Dendritic cell treated with granulocyte-macrophage colony-stimulating factor and Interleukin-4, amounts not matched to agents 40 ng/mL and 50 ng/mL, for 4 days (primary cell): ENCODE measurements around the gene XPO5.

Experiments
- H3K27ac Mint-ChIP-seq: one replicate; pipeline ENCODE4 v1.8.0; 2022; ENCODE audit warnings: mild to moderate bottlenecking, mixed read lengths
- H3K27me3 Mint-ChIP-seq: one replicate; pipeline ENCODE4 v1.8.0; 2022; ENCODE audit warnings: mild to moderate bottlenecking, mixed read lengths
- H3K36me3 Mint-ChIP-seq: one replicate; pipeline ENCODE4 v1.8.0; 2022; ENCODE audit warnings: low read depth, mixed read lengths
- H3K4me1 Mint-ChIP-seq: one replicate; pipeline ENCODE4 v1.8.0; 2022; ENCODE audit warnings: low read depth, mixed read lengths
- H3K4me3 Mint-ChIP-seq: one replicate; pipeline ENCODE4 v1.8.0; 2022; ENCODE audit warnings: mild to moderate bottlenecking, moderate library complexity, mixed read lengths
- H3K9me3 Mint-ChIP-seq: one replicate; pipeline ENCODE4 v1.8.0; 2022; ENCODE audit warnings: mixed read lengths
- intact Hi-C: fragments of 100-400 bp; cut with micrococcal nuclease; formaldehyde crosslinking; loops from one replicate; pipeline ENCODE4 v1.15.0; 2022

Gene XPO5

GRCh38 chr6:43494321-43494720, 81.5 kb downstream of the XPO5 start:
- no peaks in the 10 kb centered on the region for H3K27me3 Mint-ChIP-seq

GRCh38 chr6:43493833-43494232, 82.0 kb downstream of the XPO5 start:
- no peaks in the 10 kb centered on the region for H3K27me3 Mint-ChIP-seq
- H3K9me3 Mint-ChIP-seq = no peaks in the 10 kb centered on the region
- intact Hi-C loops = loop anchor here (10.0 kb wide), 1 partner anchor 139 kb away; no protein-coding TSS in a partner anchor
- H3K4me1 Mint-ChIP-seq = peaks cover 32% of the 10 kb centered on the region
- no peak overlapping the region for H3K27ac Mint-ChIP-seq
- H3K36me3 Mint-ChIP-seq = peaks cover 44% of the 10 kb centered on the region
- no peak overlapping the region for H3K4me3 Mint-ChIP-seq

More at GRCh38 chr6:43494321-43494720, 81.5 kb downstream of the XPO5 start:
- H3K36me3 Mint-ChIP-seq = peaks cover 48% of the 10 kb centered on the region
- H3K27ac Mint-ChIP-seq = no peak overlapping the region
- intact Hi-C loops = loop anchor here (10.0 kb wide), 1 partner anchor 140 kb away; no protein-coding TSS in a partner anchor
- no peak overlapping the region for H3K4me3 Mint-ChIP-seq
- H3K4me1 Mint-ChIP-seq = peaks cover 31% of the 10 kb centered on the region
- H3K9me3 Mint-ChIP-seq = no peaks in the 10 kb centered on the region

GRCh38 chr6:43493230-43493629, 82.6 kb downstream of the XPO5 start:
- no peak overlapping the region for H3K27ac Mint-ChIP-seq
- H3K27me3 Mint-ChIP-seq = no peaks in the 10 kb centered on the region
- peaks cover 38% of the 10 kb centered on the region for H3K4me1 Mint-ChIP-seq
- H3K9me3 Mint-ChIP-seq = no peaks in the 10 kb centered on the region
- H3K36me3 Mint-ChIP-seq = peaks cover 40% of the 10 kb centered on the region
- intact Hi-C loops = loop anchor here (10.0 kb wide), 1 partner anchor 138 kb away; no protein-coding TSS in a partner anchor
- no peak overlapping the region for H3K4me3 Mint-ChIP-seq

- H3K9me3 Mint-ChIP-seq = no peaks in the 10 kb centered on the region
- intact Hi-C loops = loop anchor here (10.0 kb wide), 1 partner anchor 138 kb away; no protein-coding TSS in a partner anchor
- no peak overlapping the region for H3K4me3 Mint-ChIP-seq
- no peak overlapping the region for H3K27ac Mint-ChIP-seq
- H3K27me3 Mint-ChIP-seq = no peaks in the 10 kb centered on the region
- H3K4me1 Mint-ChIP-seq = peaks cover 42% of the 10 kb centered on the region
- peaks cover 40% of the 10 kb centered on the region for H3K36me3 Mint-ChIP-seq
Measured at GRCh38 chr6:43492673-43493072, 83.2 kb downstream of the XPO5 start.

DNA sequence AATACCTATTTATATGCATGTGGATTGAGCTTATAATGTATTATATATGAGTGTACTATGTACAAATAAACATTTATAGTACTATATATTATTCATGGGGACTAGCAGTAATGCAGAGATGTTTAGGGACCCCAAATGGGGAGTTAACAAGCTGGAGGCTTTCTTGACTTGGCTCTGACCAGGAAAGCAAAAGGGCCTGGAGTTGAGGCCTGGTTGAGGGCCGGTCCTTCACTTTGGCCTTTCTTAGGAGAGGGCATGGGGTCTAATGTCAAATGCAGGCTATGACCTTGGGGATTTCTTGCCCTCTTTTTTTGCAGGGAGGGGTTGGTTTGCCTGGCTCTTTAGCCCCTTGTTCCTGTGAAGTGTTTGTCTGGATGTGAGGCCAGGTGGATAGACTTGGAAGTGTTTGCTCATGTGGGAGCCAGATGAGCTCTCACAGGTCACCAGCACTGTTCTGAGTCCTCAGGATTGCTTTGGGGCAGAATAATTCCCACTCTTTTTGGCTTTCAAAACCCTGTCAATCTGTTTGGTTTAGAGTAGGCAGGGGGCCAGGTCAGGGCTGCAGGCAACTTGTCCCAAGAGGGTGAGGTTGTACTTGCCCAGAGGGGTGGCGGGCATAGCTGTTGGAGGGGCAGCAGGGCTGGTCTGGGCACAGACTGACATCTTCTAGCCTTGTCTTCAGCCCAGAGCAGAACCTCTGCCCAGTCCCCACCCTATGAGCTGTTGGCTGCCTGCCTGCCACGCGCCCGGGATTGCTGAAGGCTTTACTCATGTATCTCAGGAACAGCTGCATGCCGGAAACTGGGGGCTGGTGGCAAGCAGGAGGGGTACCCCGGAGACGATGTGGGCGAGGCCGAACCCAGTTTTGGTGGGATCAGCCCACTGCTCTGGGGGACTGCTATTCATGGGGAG, 83.8 kb downstream of the XPO5 start:
- Mint-ChIP-seq H3K9me3 (no peaks in the 10 kb centered on the region), H3K27ac (no peak overlapping the region), H3K36me3 (peaks cover 35% of the 10 kb centered on the region), H3K27me3 (no peaks in the 10 kb centered on the region), H3K4me3 (no peak overlapping the region), H3K4me1 (peaks cover 42% of the 10 kb centered on the region)
- intact Hi-C loops = loop anchor here (10.0 kb wide), 1 partner anchor 137 kb away; no protein-coding TSS in a partner anchor

- peaks cover 41% of the 10 kb centered on the region for H3K4me1 Mint-ChIP-seq
- H3K4me3 Mint-ChIP-seq = no peak overlapping the region
- H3K9me3 Mint-ChIP-seq = no peaks in the 10 kb centered on the region
- H3K27me3 Mint-ChIP-seq = no peaks in the 10 kb centered on the region
- intact Hi-C loops = loop anchor here (10.0 kb wide), 1 partner anchor 136 kb away; no protein-coding TSS in a partner anchor
- peaks cover 36% of the 10 kb centered on the region for H3K36me3 Mint-ChIP-seq
- no peak overlapping the region for H3K27ac Mint-ChIP-seq
Measured at GRCh38 chr6:43490523-43490939, 85.3 kb downstream of the XPO5 start.

DNA sequence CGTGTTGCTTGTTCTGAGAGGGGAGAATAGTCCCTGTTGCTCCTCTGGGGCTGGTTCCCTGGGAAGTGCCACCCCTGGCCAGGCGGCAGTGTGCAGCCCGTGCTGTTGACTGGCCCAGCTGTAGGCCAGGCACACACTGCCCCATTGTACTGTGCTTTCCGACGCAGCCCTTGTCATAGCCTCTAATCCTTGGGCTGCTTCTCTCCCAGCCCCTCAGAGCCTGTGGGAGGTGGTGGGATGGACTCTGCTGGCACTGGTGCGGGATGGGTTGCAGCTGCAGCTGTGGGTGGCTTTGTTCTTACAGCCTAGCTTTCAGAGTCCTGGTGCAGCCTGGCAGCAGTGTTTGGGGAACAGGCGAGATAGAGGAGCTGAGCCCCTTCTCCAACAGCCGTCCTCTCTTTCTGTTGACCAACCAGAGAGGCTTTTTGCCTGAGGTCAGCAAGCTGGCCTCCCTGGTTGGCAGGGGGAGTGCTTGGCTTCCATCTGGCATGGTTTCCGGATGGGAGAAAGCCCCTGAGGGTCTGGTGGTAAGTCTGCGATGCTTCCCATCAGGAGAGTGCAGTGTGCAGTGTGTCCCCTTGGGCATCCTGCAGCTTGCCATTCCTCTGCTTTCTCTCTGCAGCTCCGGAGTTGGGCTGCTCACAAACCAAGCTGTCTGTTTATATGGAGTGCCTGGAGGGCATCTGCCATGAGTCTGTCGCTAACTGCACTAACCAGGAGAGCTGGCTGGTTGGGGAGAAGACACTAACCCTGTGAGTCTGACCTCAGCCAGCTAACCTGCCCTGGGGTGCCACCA, 86.4 kb downstream of the XPO5 start:
- Mint-ChIP-seq H3K9me3 (no peaks in the 10 kb centered on the region), H3K27ac (peak overlapping the region; percentile 20), H3K36me3 (peaks cover 38% of the 10 kb centered on the region), H3K4me3 (no peak overlapping the region), H3K27me3 (no peaks in the 10 kb centered on the region), H3K4me1 (peaks cover 31% of the 10 kb centered on the region)
- intact Hi-C loops = loop anchor here (10.0 kb wide), 1 partner anchor 135 kb away; no protein-coding TSS in a partner anchor

DNA sequence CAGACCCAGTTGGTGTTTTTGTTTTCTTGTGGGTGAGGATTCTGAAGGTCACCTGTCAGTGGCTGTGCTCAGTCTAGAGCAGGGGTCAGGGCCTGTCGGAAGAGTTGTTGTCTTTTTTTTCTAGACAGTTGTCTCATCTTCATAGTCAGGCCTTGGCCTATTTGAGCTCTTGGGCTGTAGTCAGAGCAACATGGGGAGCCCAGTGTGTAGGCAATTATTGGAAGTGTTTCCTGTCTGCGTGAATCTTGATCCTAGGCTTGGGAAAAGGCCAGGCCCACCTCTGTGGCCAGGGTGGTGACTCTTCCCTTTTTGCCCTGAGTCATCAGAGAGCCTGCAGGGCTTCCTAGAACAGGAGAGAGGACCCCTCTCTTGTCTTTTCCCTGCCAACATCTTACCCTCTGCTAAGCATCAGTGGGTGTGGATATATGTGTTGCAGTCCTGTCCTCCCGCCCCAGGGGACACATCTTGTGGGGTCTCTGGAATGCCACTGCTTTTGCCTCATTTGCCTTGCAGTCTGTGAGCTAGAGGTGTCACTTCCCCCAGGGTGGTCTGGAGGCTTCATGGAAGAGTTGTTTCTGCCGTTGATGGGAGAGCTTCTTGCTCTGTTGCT, 87.1 kb downstream of the XPO5 start:
- Mint-ChIP-seq H3K27ac (peak overlapping the region; percentile 20), H3K9me3 (no peaks in the 10 kb centered on the region), H3K4me1 (peaks cover 24% of the 10 kb centered on the region), H3K4me3 (no peak overlapping the region), H3K36me3 (peaks cover 33% of the 10 kb centered on the region), H3K27me3 (no peaks in the 10 kb centered on the region)
- intact Hi-C loops = no loop called here

- no peaks in the 10 kb centered on the region for H3K9me3 Mint-ChIP-seq
- intact Hi-C loops = no loop called here
- H3K27me3 Mint-ChIP-seq = no peaks in the 10 kb centered on the region
- no peak overlapping the region for H3K27ac Mint-ChIP-seq
- H3K4me1 Mint-ChIP-seq = peaks cover 40% of the 10 kb centered on the region
- no peak overlapping the region for H3K4me3 Mint-ChIP-seq
- H3K36me3 Mint-ChIP-seq = peaks cover 42% of the 10 kb centered on the region
Measured at GRCh38 chr6:43481591-43482236, 94.1 kb downstream of the XPO5 start.

DNA sequence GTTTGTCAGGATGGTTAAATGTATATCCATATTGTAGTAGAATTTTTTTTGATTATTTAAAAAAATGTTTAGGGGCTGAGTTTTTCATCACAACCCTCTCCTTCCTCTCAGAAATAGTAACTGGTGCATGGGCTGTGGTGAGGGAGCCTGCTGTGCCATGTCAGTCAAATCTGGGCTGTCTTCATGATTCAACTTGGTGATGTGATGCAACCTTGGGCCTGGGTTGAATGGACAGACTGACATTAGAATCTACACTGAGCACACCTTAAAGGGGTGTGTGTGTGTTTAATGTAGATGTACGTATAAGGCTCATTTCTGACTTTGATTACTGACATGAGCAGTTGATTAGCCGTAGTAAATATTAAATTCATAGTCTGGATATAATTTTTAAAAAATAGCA, 94.8 kb downstream of the XPO5 start:
- Mint-ChIP-seq H3K4me3 (no peak overlapping the region), H3K27ac (no peak overlapping the region), H3K4me1 (peaks cover 42% of the 10 kb centered on the region), H3K36me3 (peaks cover 40% of the 10 kb centered on the region), H3K27me3 (no peaks in the 10 kb centered on the region), H3K9me3 (no peaks in the 10 kb centered on the region)
- intact Hi-C loops = no loop called here

DNA sequence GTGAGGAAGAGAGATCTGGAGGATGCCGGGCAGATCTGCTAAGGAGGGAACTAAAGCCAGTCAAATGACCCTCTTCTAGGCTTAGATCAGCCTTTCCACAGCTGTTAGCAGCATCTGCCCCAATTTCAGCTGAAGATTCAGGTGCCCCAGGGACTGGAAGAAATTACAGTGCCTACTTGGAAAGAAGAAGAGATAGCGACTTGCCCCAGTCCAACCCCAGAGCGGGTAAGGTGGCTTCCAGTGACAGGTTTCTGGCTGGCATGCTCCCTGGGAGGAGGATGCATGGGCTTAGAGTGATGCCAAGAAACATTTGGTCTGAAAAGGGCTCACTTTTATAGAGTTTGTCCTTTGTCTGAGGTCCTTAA, 97.8 kb downstream of the XPO5 start:
- intact Hi-C loops = no loop called here
- Mint-ChIP-seq H3K4me1 (peaks cover 42% of the 10 kb centered on the region), H3K9me3 (no peaks in the 10 kb centered on the region), H3K27me3 (no peaks in the 10 kb centered on the region), H3K36me3 (peaks cover 20% of the 10 kb centered on the region), H3K27ac (peak overlapping the region; percentile 100), H3K4me3 (peak overlapping the region; percentile 99)

- peak within 1 kb of the TSS; percentile 100 for H3K27ac Mint-ChIP-seq
- no peaks in the 10 kb centered on the region for H3K27me3 Mint-ChIP-seq
- H3K4me3 Mint-ChIP-seq = peak within 1 kb of the TSS; percentile 99
- H3K9me3 Mint-ChIP-seq = no peaks in the 10 kb centered on the region
- peaks cover 40% of the 10 kb centered on the region for H3K4me1 Mint-ChIP-seq
- intact Hi-C loops = no loop called here
- H3K36me3 Mint-ChIP-seq = peaks cover 16% of the 10 kb centered on the region
Measured at GRCh38 chr6:43477235-43478007, 98.4 kb downstream of the XPO5 start, which contains the start of gene TJAP1. Gene TJAP1, plus strand, starts transcription at chr6:43477570. Its CDS starts 21,432 bp downstream, at chr6:43499002.
